ENCODE measurements around the gene RHBDL1. TPM values are rescaled to one million over a fixed set of nuclear protein-coding genes. Genes with fewer than 3 reads are reported as not detected.

The RHBDL1 gene
- total and polyA plus RNA-seq, 2 experiments from 2014 or later = 3.4 to 4.2 TPM

GRCh38 chr16:674214-674881 lies 1.1 kb upstream of the RHBDL1 start:
- no peaks in the 10 kb centered on the region for H3K9me3 ChIP-seq (ENCODE audit: low read depth)
- H4K20me1 ChIP-seq (ENCODE audit: insufficient read depth, poor library complexity, severe bottlenecking) = no peaks in the 10 kb centered on the region
- no peak overlapping the region for H3K4me3 ChIP-seq
- TF ChIP-seq, protein P1, sequence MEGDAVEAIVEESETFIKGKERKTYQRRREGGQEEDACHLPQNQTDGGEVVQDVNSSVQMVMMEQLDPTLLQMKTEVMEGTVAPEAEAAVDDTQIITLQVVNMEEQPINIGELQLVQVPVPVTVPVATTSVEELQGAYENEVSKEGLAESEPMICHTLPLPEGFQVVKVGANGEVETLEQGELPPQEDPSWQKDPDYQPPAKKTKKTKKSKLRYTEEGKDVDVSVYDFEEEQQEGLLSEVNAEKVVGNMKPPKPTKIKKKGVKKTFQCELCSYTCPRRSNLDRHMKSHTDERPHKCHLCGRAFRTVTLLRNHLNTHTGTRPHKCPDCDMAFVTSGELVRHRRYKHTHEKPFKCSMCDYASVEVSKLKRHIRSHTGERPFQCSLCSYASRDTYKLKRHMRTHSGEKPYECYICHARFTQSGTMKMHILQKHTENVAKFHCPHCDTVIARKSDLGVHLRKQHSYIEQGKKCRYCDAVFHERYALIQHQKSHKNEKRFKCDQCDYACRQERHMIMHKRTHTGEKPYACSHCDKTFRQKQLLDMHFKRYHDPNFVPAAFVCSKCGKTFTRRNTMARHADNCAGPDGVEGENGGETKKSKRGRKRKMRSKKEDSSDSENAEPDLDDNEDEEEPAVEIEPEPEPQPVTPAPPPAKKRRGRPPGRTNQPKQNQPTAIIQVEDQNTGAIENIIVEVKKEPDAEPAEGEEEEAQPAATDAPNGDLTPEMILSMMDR (IDR thresholded peaks at IDR 0.05; ENCODE audit: poor library complexity) = no peak
- no peak for TF ChIP-seq EZH2phosphoT487 (IDR thresholded peaks at IDR 0.05; ENCODE audit: low read depth, severe bottlenecking, unreplicated experiment)
- TF ChIP-seq EZH2 (IDR thresholded peaks at IDR 0.05; ENCODE audit: borderline replicate concordance) = no peak
- no peaks in the 10 kb centered on the region for H3K27me3 ChIP-seq
- H2AFZ ChIP-seq = no peak overlapping the region
- H3K36me3 ChIP-seq (replicated peaks; ENCODE audit: insufficient read depth, low read depth) = no peaks in the 10 kb centered on the region
- H3K4me2 ChIP-seq = no peak overlapping the region
- H3K9me2 ChIP-seq (replicated peaks; ENCODE audit: insufficient read depth) = no peaks in the 10 kb centered on the region
- WGBS (ENCODE audit: low lambda C conversion rate, missing lambda C conversion rate) = 89% methylated on average over 20 of the region's 22 CpGs
- H3K79me2 ChIP-seq = peaks cover 8% of the 10 kb centered on the region
- peaks cover 18% of the 10 kb centered on the region for H3K4me1 ChIP-seq (ENCODE audit: insufficient read depth)
- DNase-seq (ENCODE audit: low spot score) = no peak
- H3K27ac ChIP-seq = no peak overlapping the region

GRCh38 chr16:675884-676564 lies 553 bp downstream of the RHBDL1 start:
- H3K4me3 ChIP-seq = no peak overlapping the region
- 67% methylated on average over 19 of the region's 25 CpGs for WGBS (ENCODE audit: low lambda C conversion rate, missing lambda C conversion rate)
- H3K4me1 ChIP-seq (ENCODE audit: insufficient read depth) = peaks cover 22% of the 10 kb centered on the region
- H3K9me3 ChIP-seq (ENCODE audit: low read depth) = no peaks in the 10 kb centered on the region
- no peak overlapping the region for H3K27ac ChIP-seq
- TF ChIP-seq, protein P1 (IDR thresholded peaks at IDR 0.05; ENCODE audit: poor library complexity) = no peak
- no peak for TF ChIP-seq EZH2phosphoT487 (IDR thresholded peaks at IDR 0.05; ENCODE audit: low read depth, severe bottlenecking, unreplicated experiment)
- peak; percentile 53 for DNase-seq (ENCODE audit: low spot score)
- no peaks in the 10 kb centered on the region for H3K9me2 ChIP-seq (replicated peaks; ENCODE audit: insufficient read depth)
- H3K4me2 ChIP-seq = peak overlapping the region; percentile 94
- H4K20me1 ChIP-seq (ENCODE audit: insufficient read depth, poor library complexity, severe bottlenecking) = peaks cover 5% of the 10 kb centered on the region
- H3K79me2 ChIP-seq = peaks cover 4% of the 10 kb centered on the region
- no peaks in the 10 kb centered on the region for H3K36me3 ChIP-seq (replicated peaks; ENCODE audit: insufficient read depth, low read depth)
- H3K27me3 ChIP-seq = no peaks in the 10 kb centered on the region
- no peak overlapping the region for H2AFZ ChIP-seq

GRCh38 chr16:676565-676902 lies 1.1 kb downstream of the RHBDL1 start:
- no peak overlapping the region for H2AFZ ChIP-seq
- H3K9me3 ChIP-seq (ENCODE audit: low read depth) = no peaks in the 10 kb centered on the region
- peaks cover 27% of the 10 kb centered on the region for H3K4me1 ChIP-seq (ENCODE audit: insufficient read depth)
- H4K20me1 ChIP-seq (ENCODE audit: insufficient read depth, poor library complexity, severe bottlenecking) = peaks cover 11% of the 10 kb centered on the region
- DNase-seq (ENCODE audit: low spot score) = no peak
- H3K9me2 ChIP-seq (replicated peaks; ENCODE audit: insufficient read depth) = no peaks in the 10 kb centered on the region
- H3K36me3 ChIP-seq (replicated peaks; ENCODE audit: insufficient read depth, low read depth) = no peaks in the 10 kb centered on the region
- no peak overlapping the region for H3K27ac ChIP-seq
- no peak overlapping the region for H3K4me2 ChIP-seq
- no peak overlapping the region for H3K4me3 ChIP-seq
- H3K79me2 ChIP-seq = peaks cover 9% of the 10 kb centered on the region
- WGBS (ENCODE audit: low lambda C conversion rate, missing lambda C conversion rate) = 97% methylated on average over 19 of the region's 21 CpGs
- no peak for TF ChIP-seq EZH2phosphoT487 (IDR thresholded peaks at IDR 0.05; ENCODE audit: low read depth, severe bottlenecking, unreplicated experiment)
- TF ChIP-seq, protein P1 (IDR thresholded peaks at IDR 0.05; ENCODE audit: poor library complexity) = no peak
- H3K27me3 ChIP-seq = no peaks in the 10 kb centered on the region

Data from hepatocyte (in vitro differentiated cells).